Neutrophil (primary cell): ENCODE results near the gene NAB2.
"Not testable (repeated sequence)": the region's sequence is repeated elsewhere in the genome, so short reads cannot be mapped to it uniquely, and the experiment has no call there.

Source experiments
- H3K27ac ChIP-seq: fragments of 200-600 bp; sonication (generic); 2 replicates; pipeline ENCODE4 v1.5.1; 2016; ENCODE audit warnings: mild to moderate bottlenecking, moderate library complexity
- H3K27me3 ChIP-seq: fragments of 200-600 bp; sonication (generic); 2 replicates; pipeline ENCODE4 v1.6.0; 2016; ENCODE audit warnings: mild to moderate bottlenecking
- H3K36me3 ChIP-seq: fragments of 200-600 bp; sonication (generic); 2 replicates; pipeline ENCODE4 v1.5.1; 2017
- H3K4me1 ChIP-seq, 2 experiments: fragments of 200-600 bp in 1 of 2; sonication (generic) in 1 of 2; 1 replicate in 1 of 2; 2 replicates in 1 of 2; pipeline versions ENCODE4 v1.5.1 to v1.6.1; 2013 to 2016; ENCODE audit warnings: low read depth in 1 of 2, low read length in 1 of 2, mild to moderate bottlenecking in 1 of 2, moderate library complexity in 1 of 2; ENCODE audit not compliant: control insufficient read depth in 1 of 2, insufficient read depth in 1 of 2
- H3K4me3 ChIP-seq, 2 experiments: fragments of 200-600 bp in 1 of 2; sonication (generic) in 1 of 2; 1 replicate in 1 of 2; 2 replicates in 1 of 2; pipeline ENCODE4 v1.5.1; 2013 to 2016; ENCODE audit warnings: low read depth in 1 of 2, low read length in 1 of 2, mild to moderate bottlenecking in 1 of 2, moderate library complexity in 1 of 2
- H3K9me3 ChIP-seq: fragments of 200-600 bp; sonication (generic); 2 replicates; pipeline ENCODE4 v1.5.1; 2016
- CTCF ChIP-seq: fragments of 200-600 bp; sonication (generic); IDR thresholded peaks from 2 replicates; pipeline ENCODE4 v1.5.1; 2016; ENCODE audit warnings: antibody characterized with exemption

NAB2 gene

GRCh38 chr12:57072661-57073060 is 16.3 kb upstream of the NAB2 start:
- Histone ChIP-seq H3K27ac (no peak overlapping the region), H3K36me3 (no peaks in the 10 kb centered on the region), H3K4me1 (peaks cover 14 to 19% of the 10 kb centered on the region in 2 experiments)

GRCh38 chr12:57073566-57074450 is 15.1 kb upstream of the NAB2 start:
- not testable (repeated sequence) for H3K36me3 ChIP-seq, H3K4me3 ChIP-seq, H3K9me3 ChIP-seq, H3K27me3 ChIP-seq, H3K27ac ChIP-seq
- H3K4me1 ChIP-seq: peaks cover 22 to 26% of the 10 kb centered on the region in 2 experiments

More at GRCh38 chr12:57072661-57073060, 16.3 kb upstream of the NAB2 start:
- no peak for TF ChIP-seq CTCF
- H3K4me3 ChIP-seq: no peak overlapping the region
- H3K9me3 ChIP-seq: no peaks in the 10 kb centered on the region
- H3K27me3 ChIP-seq: no peaks in the 10 kb centered on the region

- Histone ChIP-seq H3K4me3 (peak within 1 kb of the TSS; percentile 84 to 86), H3K27me3 (no peaks in the 10 kb centered on the region), H3K36me3 (no peaks in the 10 kb centered on the region), H3K27ac (peak within 1 kb of the TSS; percentile 94), H3K4me1 (peaks cover 16 to 19% of the 10 kb centered on the region in 2 experiments), H3K9me3 (no peaks in the 10 kb centered on the region)
- TF ChIP-seq CTCF: peak; percentile 28
Observed at GRCh38 chr12:57078519-57079404, 10.2 kb upstream of the NAB2 start, which contains the start of gene NEMP1. Gene NEMP1, minus strand, starts transcription at chr12:57078791. Its CDS starts 46 bp downstream, at chr12:57078745.

GRCh38 chr12:57079821-57080220 is 9.1 kb upstream of the NAB2 start:
- TF ChIP-seq CTCF: no peak
- Histone ChIP-seq H3K27ac (peak overlapping the region; percentile 94), H3K4me3 (peak overlapping the region in 1 of 2 experiments; percentile 84), H3K27me3 (no peaks in the 10 kb centered on the region), H3K9me3 (no peaks in the 10 kb centered on the region), H3K36me3 (no peaks in the 10 kb centered on the region), H3K4me1 (peaks cover 16 to 19% of the 10 kb centered on the region in 2 experiments)

- H3K4me3 ChIP-seq: no peak overlapping the region
- H3K27ac ChIP-seq: no peak overlapping the region
- H3K36me3 ChIP-seq: no peaks in the 10 kb centered on the region
- H3K27me3 ChIP-seq: peaks cover 3% of the 10 kb centered on the region
- TF ChIP-seq CTCF: no peak
- no peaks in the 10 kb centered on the region for H3K9me3 ChIP-seq
- peaks cover 16 to 19% of the 10 kb centered on the region in 2 experiments for H3K4me1 ChIP-seq
Observed at GRCh38 chr12:57080855-57081254, 8.1 kb upstream of the NAB2 start.
